ENCODE data around the gene RBM45. TPM values are rescaled to one million over a fixed set of nuclear protein-coding genes. Genes with fewer than 3 reads are reported as not detected.
A peak's percentile ranks its signal among the peaks of the same experiment; 100 is the strongest.

RBM45 gene
- total RNA-seq, 1 experiment from 2014 or later, result 13.6 TPM

DNA sequence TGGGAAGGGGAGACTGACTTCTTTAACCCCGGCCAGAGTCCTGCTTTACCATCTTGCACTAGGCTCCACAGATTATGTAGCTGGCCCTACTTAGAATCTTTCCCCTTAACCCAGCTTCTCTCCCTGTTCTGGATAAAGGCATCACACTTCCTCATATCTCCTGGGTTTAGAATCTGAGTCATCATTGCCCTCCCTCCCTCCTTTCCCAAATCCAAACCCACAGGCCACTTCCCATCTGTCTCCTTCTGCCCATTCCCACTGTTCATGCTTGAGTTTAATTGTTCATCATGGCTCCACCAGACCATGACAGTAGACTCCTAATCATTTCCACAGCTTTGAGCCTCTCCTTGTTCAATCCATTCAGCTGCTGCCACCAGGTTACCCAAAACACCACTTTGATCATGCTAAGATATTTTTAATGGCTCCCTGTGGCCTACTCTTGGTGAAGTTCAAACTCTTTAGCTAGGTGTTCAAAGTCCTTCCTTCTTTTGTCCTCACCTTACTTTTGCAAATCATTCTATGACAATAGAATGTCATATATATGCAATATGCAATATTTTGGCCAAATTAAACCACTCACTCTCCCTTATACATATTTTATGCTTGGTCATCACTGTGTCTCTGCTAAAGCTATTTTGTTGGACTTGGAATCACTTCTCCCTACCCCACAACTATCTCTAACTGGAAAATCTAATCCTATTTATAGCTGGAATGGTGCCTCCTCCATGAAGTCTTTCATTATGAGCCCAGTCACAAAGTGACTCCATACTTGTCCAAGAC is 45.2 kb upstream of the RBM45 start:
- DNase-seq, result no peak

DNA sequence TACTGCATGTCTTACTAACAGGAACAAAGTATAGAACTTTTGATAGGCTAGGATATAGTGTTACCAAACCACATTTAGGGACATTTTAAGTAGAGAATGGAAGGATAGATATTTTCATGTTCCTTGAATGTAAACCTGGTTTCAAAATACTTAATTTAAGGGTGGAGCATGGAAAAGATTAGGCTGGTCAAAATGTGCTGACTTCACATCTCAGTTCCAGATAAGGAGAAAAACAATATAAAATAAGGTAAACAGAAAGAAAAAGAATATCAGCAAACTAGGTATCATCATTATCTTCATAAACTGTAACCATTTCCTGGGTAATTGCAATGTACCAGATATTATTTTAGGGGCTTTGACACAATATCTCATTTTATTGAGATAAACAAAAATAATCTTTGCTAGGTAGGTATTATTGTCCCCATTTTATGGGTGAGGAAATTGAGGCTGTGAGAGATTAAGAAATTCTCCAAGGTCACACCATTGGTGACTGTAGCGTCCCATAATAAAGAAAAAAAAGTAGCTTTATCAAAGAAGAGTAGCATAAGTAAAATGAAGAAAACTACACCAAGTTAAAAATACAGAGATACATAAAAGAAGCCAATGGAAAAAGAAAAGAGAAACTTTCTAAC is 43.3 kb upstream of the RBM45 start:
- Histone ChIP-seq H3K36me3 (ENCODE audit: control insufficient read depth, insufficient read depth, low read length) (no peaks in the 10 kb centered on the region), H3K27me3 (replicated peaks; ENCODE audit: control insufficient read depth, insufficient read depth, low read length) (no peaks in the 10 kb centered on the region), H3K4me3 (ENCODE audit: low read depth, low read length) (no peak overlapping the region), H3K4me1 (peaks cover 4% of the 10 kb centered on the region; the same call in 1 of the 2 replicates), H3K9me3 (no peaks in the 10 kb centered on the region)
- CTCF ChIA-PET, result no interaction called here
- no TSS peak for BruUV-seq (replicated peaks)
- intact Hi-C loops (cut with micrococcal nuclease; ENCODE audit: unreplicated experiment), result loop anchor here (1.0 to 10.0 kb wide), 3 partner anchors 86 to 274 kb away; no protein-coding TSS in a partner anchor
- POLR2A ChIA-PET, result no interaction called here
- H3K4me1 Mint-ChIP-seq (ENCODE audit: low read depth, unreplicated experiment), result peaks cover 14% of the 10 kb centered on the region
- peaks cover 11% of the 10 kb centered on the region for H3K27me3 Mint-ChIP-seq (ENCODE audit: insufficient read depth, unreplicated experiment)
- no peak overlapping the region for H3K27ac Mint-ChIP-seq (ENCODE audit: unreplicated experiment)
- no peaks in the 10 kb centered on the region for H3K9me3 Mint-ChIP-seq (ENCODE audit: unreplicated experiment)
- H3K36me3 Mint-ChIP-seq (ENCODE audit: insufficient read depth, unreplicated experiment), result no peaks in the 10 kb centered on the region
- TF ChIP-seq, protein P1, sequence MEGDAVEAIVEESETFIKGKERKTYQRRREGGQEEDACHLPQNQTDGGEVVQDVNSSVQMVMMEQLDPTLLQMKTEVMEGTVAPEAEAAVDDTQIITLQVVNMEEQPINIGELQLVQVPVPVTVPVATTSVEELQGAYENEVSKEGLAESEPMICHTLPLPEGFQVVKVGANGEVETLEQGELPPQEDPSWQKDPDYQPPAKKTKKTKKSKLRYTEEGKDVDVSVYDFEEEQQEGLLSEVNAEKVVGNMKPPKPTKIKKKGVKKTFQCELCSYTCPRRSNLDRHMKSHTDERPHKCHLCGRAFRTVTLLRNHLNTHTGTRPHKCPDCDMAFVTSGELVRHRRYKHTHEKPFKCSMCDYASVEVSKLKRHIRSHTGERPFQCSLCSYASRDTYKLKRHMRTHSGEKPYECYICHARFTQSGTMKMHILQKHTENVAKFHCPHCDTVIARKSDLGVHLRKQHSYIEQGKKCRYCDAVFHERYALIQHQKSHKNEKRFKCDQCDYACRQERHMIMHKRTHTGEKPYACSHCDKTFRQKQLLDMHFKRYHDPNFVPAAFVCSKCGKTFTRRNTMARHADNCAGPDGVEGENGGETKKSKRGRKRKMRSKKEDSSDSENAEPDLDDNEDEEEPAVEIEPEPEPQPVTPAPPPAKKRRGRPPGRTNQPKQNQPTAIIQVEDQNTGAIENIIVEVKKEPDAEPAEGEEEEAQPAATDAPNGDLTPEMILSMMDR (IDR thresholded peaks at IDR 0.05; ENCODE audit: insufficient read depth in 1 of 2, low read depth in 1 of 2, low read length in 1 of 2, severe bottlenecking in 1 of 2, unreplicated experiment in 1 of 2), result no peak
- DNase-seq, result no peak
- H3K4me3 Mint-ChIP-seq (ENCODE audit: unreplicated experiment), result no peak overlapping the region

More for the DNA sequence above, 45.2 kb upstream of the RBM45 start:
- Histone ChIP-seq H3K9me3 (no peaks in the 10 kb centered on the region), H3K4me1 (no peaks in the 10 kb centered on the region), H3K36me3 (ENCODE audit: control insufficient read depth, insufficient read depth, low read length) (no peaks in the 10 kb centered on the region), H3K4me3 (ENCODE audit: low read depth, low read length) (no peak overlapping the region), H3K27me3 (replicated peaks; ENCODE audit: control insufficient read depth, insufficient read depth, low read length) (no peaks in the 10 kb centered on the region)
- BruUV-seq (replicated peaks), result no TSS peak
- ChIA-PET POLR2A (no interaction called here), CTCF (interaction anchor here (0.5 kb wide), 1 partner anchor 402 kb away, joined by 4 read pairs; no protein-coding TSS in a partner anchor)
- intact Hi-C loops (cut with micrococcal nuclease; ENCODE audit: unreplicated experiment), result loop anchor here (10.0 kb wide), 1 partner anchor 272 kb away; no protein-coding TSS in a partner anchor
- no peak overlapping the region for H3K4me3 Mint-ChIP-seq (ENCODE audit: unreplicated experiment)
- H3K27ac Mint-ChIP-seq (ENCODE audit: unreplicated experiment), result no peak overlapping the region
- no peaks in the 10 kb centered on the region for H3K36me3 Mint-ChIP-seq (ENCODE audit: insufficient read depth, unreplicated experiment)
- peaks cover 11% of the 10 kb centered on the region for H3K27me3 Mint-ChIP-seq (ENCODE audit: insufficient read depth, unreplicated experiment)
- no peaks in the 10 kb centered on the region for H3K9me3 Mint-ChIP-seq (ENCODE audit: unreplicated experiment)
- H3K4me1 Mint-ChIP-seq (ENCODE audit: low read depth, unreplicated experiment), result no peaks in the 10 kb centered on the region
- TF ChIP-seq, protein P1 (IDR thresholded peaks at IDR 0.05; ENCODE audit: insufficient read depth in 1 of 2, low read depth in 1 of 2, low read length in 1 of 2, severe bottlenecking in 1 of 2, unreplicated experiment in 1 of 2), result no peak

DNA sequence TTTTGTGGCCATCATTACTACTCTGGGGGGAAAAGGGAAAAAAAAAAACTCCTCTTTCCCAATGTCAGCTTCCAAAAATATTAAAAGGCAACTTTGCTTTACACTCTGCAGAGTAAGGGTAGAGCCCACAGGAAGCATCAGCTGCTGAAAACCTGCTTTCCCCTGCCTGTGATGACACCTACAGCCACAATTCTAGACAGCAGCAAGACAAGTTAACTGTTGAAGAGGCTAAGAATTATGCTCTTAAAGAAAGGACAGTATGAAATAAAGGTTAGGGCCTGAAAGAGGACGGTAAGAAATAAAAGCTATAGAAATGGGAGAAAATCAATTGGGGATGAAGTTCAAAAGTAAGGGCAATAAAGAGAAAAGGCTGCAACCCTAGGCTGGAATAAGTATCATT is 42.7 kb upstream of the RBM45 start:
- H3K4me3 Mint-ChIP-seq (ENCODE audit: unreplicated experiment), result no peak overlapping the region
- peaks cover 17% of the 10 kb centered on the region for H3K4me1 Mint-ChIP-seq (ENCODE audit: low read depth, unreplicated experiment)
- BruUV-seq (replicated peaks), result no TSS peak
- ChIA-PET CTCF (no interaction called here), POLR2A (no interaction called here)
- no peak overlapping the region for H3K4me3 ChIP-seq (ENCODE audit: low read depth, low read length)
- H3K9me3 ChIP-seq, result no peaks in the 10 kb centered on the region
- H3K4me1 ChIP-seq, result peaks cover 4% of the 10 kb centered on the region; the same call in 1 of the 2 replicates
- H3K27me3 ChIP-seq (replicated peaks; ENCODE audit: control insufficient read depth, insufficient read depth, low read length), result no peaks in the 10 kb centered on the region
- TF ChIP-seq, protein P1 (IDR thresholded peaks at IDR 0.05; ENCODE audit: insufficient read depth in 1 of 2, low read depth in 1 of 2, low read length in 1 of 2, severe bottlenecking in 1 of 2, unreplicated experiment in 1 of 2), result no peak
- H3K9me3 Mint-ChIP-seq (ENCODE audit: unreplicated experiment), result no peaks in the 10 kb centered on the region
- no peaks in the 10 kb centered on the region for H3K36me3 Mint-ChIP-seq (ENCODE audit: insufficient read depth, unreplicated experiment)
- intact Hi-C loops (cut with micrococcal nuclease; ENCODE audit: unreplicated experiment), result loop anchor here (1.0 to 10.0 kb wide), 3 partner anchors 87 to 275 kb away; no protein-coding TSS in a partner anchor
- H3K27me3 Mint-ChIP-seq (ENCODE audit: insufficient read depth, unreplicated experiment), result peaks cover 11% of the 10 kb centered on the region
- peak in 1 of 2 experiments; percentile 10 for DNase-seq
- H3K36me3 ChIP-seq (ENCODE audit: control insufficient read depth, insufficient read depth, low read length), result no peaks in the 10 kb centered on the region
- no peak overlapping the region for H3K27ac Mint-ChIP-seq (ENCODE audit: unreplicated experiment)
